Inferior parietal cortex (tissue), 1 donor: ENCODE data around the gene PLEKHA6.

Experiments
- DNase-seq: peaks from one replicate; pipeline ENCODE4 v3.0.0-alpha.2; 2016; ENCODE audit errors: extremely low spot score

The PLEKHA6 gene

DNA sequence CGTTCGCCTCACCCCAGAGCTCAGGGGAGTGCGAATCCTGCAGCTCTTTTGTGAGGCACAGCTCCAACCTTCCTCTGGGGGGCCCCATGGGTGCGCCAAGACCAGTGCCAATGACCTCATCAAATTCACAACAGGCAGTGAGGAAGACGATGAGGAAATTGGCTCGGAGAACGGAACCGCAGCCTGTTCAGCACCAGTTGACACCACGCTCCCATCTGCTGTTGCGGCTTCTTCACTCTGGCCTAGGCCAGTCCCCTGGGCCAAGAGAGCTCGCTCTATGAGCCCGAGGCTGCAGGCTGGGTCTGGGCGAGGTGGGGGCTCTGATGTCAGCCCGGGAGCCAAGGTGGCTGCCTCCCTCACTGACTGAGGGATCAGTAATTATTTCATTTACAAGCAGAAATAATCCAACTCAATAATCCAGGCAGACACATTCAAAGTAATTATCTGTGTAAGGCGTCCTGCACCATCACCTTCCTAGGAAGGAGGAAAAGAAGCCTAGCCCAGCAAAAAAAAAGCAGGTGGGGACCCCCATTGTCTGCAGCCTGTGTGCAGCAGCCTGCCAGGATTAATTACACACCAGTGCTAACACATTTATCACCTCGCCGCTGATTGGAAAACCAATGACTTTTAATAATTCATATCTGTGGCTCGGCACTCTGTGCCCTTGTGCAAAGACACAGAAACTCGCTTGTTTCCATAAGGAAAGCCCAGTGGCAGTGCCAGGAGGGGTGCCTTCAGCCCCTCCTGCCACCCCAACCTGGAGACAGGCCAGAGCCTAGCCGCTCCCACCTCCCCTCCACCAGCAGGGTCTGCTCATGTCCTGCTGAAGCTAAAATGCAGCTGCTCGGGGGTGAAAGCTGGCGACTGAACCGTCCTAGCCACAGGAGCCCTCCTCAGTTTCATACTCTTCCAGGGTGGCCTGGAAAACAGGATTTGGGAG, 1.9 kb downstream of the PLEKHA6 start:
- DNase-seq, result peak; percentile 56

DNA sequence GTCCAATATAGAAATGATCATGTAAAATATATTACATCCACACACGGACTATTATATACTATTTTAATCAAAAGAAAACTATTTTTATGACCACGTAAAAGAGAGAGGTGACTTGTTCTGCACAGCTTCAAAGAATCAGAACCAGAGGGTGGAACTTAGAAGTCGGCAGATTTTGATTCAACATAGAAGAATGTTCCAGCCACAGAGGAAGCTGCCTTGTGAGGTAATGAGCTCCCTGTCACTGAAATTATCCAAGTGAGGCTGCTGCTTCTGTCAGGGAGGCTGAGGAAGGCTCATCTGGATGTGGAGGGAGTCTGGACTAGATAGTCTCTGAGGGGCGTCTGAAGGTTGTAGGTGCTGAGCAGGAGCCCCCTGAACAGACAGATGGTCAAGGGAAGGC, 2.7 kb downstream of the PLEKHA6 start:
- no peak for DNase-seq

DNA sequence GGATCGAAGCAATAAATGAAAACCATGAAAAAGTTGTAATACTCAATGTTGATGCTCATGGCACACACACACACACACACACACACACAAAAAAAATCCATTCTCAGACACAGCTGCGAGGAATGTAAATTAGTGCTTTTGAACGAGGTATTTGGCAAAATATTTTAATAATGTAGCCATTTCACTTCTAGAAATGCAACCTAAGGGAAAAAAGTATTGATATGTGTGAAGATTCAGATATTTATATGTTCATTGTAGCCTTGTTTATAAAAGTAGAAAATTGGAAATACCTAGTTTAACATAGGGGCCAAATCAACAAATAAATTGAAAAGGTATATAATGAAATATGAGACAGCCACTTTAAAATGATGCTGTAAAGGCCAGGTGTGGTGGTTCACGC, 3.8 kb downstream of the PLEKHA6 start:
- no peak for DNase-seq

DNA sequence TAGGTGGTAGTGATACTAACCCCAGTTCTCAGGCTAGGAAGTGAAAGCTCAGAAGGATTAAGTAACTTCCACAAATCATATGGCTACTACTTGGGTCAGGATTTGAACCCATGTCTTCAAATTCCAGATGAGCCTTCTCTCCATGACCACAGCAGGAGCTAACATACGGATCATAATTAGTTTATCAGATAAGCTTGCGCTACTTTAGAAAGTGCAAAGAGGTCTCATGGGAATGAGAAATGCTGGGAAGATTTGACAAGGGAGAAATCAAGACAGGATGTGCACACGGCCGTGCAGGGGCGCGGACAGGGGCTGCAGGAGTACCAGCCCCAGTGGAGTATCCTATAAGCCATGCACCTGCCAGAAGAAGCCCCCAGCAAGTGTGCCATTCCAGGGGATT, 5.2 kb downstream of the PLEKHA6 start:
- DNase-seq, result no peak

DNA sequence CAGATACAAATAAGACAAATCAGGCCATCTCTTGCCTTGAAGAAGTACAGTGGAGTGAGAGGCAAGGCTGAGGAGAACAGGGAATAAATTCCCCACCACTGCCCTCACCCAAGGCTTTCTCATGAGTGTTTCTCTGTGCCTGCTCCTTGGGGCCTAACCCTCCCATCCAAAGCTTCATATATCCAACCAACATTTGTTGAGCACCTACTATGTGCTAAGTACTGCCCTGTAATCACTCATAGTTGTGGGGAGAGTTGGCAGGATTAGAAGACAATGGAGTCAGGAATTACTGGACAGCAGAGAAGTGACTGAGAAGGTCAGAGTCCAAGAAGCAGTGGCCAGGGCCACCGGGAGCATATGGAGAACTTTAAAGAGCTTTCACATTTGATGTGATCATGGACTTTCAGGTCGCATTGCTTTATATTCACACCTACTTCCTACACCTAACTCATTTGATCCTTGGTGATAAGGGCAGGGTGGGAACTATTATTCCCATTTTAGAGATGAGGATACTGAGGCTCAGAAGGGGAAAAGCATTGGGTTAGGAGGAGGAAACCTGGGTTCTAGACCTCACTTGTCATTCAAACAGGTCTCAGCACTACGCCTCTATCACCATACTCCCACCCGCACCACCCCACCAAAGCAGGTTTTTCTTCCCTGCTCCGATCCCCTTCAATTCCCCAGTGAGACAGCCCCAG, 6.4 kb downstream of the PLEKHA6 start:
- no peak for DNase-seq

DNA sequence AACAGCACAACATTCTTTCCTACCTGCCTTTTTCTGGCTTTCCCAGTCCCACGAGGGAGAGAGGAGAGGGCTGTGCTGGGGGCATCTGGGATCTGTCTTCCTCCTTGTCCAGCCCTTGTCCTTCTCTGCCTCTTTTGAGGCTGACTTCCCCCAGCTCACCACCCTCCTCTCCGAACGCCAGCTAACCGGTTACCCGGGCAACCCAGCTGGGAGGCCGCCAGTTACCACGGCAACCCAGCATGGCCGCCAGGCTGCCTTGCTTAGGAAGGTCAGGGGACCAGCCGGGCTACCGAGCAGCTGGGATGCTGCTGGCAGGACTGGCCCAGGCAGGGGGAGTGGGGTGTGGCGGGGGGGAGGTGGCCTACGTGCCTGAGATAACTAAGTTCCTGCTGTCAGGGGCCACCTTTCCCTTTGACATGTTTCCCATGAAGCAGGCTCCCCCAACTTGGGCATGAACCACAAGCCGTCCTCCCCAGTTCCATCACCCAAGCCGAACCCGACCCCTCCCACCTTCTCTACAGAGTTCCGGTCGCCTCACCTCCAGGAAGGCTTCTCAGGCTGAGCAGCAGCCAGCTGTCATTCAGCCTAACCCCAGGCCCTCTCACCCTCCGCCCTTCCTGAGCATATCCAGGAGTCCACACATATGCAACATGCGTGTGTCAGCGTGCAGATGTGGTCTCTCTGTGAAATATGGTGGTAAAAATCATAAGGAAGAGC, 8.7 kb downstream of the PLEKHA6 start:
- DNase-seq, result peak; percentile 84

DNA sequence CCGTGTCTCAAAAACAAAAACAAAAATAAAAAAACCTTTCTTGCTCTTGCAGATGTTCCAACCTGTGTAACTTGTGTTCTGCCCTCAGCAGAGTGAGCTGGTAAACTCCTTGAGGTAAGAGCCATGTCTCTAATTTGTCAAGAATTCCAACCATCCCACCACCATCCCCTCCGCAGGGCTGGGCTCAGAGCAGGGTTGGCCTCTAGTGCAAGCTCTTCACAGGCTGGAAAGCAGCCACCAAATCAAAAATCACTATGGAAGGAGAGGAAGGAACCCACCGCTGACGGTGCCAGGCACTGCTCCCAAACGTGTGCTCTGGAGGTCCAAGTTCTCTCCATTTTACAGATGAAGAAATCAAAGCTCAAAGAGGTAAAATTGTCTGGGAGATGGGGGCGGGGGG, 9.4 kb downstream of the PLEKHA6 start:
- no peak for DNase-seq

DNA sequence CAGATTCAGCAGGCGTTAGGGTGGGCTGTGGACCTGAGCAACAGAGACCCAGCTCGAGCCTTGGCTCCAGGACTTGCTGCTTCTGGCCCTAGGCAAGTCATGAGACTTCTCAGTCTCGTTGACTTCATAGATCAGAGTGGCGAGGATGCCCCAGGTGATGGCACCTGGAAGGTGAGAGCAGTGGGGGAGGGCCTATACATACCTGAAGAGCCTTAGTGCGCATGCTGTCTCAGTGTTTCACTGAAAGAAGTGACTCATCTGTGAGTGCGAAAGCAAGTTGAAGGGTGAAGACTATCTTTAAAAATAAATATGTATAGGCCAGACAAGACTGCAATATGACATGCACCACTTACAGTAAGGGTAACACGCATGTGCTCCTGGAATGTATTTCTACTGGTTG, 10.1 kb downstream of the PLEKHA6 start:
- DNase-seq, result no peak

DNA sequence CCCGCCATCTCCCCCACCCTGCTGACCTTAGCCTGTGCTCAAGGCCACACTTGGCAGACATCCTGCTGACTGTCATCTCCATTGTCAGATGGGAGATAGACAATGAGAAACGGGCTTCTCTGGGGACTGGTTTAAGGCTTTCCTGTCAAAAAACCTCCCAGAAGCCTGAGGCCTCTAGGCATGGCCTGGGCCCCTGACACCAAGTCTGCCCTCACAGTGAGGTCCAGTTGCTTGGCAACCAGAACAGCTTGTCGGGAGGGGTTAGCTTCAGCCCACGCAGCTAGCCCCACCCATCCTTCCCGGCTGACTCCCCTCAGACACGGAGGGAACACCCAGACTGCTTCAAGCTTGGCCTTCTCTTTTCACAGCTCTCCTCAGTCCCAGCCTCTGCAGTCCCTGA, 11.0 kb downstream of the PLEKHA6 start:
- DNase-seq, result no peak

DNA sequence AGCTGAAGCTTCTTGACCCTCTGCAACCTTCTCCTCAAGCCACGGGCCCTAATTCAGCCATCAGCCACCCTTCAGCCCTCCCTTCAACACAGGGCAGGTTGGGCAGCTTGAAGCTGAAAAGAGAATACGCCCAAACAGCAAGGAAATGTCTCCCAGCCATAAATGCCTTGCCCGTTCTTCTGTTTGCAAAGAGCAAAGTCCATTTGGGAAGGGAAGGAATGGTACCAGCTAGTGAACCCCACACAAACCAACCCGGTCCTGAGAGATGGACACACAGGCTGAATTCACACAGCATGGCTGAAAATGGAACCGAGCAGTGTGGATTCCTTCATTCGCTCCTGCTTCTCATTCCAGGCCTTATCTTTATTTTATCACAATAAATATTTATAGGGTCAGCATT, 11.5 kb downstream of the PLEKHA6 start:
- DNase-seq, result no peak

DNA sequence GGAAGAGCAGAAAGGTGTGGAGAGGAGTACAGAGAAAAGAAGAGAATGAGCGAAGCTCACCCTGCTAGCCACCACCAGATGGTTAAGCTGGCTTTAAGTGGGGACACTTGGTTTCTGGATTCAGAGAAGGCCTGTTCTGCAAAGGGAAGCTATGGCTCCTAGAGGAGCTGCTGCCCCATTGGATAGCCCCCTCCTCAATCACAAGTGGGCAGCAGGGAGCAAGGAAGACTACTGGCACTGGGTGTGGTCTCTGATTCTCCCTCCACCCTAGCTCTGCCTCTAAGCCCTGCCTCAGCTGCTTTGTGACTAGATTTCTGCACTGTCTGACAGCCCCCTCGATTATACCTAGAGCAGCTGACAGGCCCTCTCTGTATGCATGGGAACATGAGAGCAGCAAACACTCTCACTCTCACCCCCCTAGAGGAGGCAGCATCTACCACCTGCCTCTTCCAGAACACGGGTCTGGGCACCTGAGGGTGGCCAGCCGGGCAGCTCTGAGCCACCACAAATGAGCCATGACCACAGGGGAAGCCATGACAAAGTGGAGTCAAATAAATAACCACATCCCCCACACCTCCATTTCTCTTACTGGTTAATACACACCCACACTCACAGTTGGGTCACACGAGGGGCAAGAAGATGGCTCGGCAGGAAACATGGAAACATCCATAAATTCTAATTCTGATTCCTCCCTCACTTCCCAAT, 13.6 kb downstream of the PLEKHA6 start:
- no peak for DNase-seq

DNA sequence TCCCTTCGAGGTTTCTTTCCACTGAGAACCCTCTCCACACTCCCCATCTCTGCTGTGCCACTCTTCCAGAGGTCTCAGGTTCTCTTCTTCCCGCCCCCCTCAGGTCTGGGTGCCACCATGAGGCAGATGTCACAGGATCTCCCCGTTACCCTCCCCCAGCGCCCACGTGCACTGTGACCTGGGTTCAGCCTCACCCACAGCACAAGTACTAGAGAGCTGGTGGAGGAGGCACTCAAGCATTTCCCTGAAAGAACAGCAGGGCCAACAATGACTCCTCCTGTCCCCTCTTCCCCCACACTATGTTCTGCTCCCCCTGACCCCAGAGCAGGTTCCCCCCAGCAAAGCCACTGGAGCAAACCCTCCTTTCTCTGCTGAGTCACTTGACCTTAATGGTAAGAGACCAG, 14.3 kb downstream of the PLEKHA6 start:
- DNase-seq, result no peak

DNA sequence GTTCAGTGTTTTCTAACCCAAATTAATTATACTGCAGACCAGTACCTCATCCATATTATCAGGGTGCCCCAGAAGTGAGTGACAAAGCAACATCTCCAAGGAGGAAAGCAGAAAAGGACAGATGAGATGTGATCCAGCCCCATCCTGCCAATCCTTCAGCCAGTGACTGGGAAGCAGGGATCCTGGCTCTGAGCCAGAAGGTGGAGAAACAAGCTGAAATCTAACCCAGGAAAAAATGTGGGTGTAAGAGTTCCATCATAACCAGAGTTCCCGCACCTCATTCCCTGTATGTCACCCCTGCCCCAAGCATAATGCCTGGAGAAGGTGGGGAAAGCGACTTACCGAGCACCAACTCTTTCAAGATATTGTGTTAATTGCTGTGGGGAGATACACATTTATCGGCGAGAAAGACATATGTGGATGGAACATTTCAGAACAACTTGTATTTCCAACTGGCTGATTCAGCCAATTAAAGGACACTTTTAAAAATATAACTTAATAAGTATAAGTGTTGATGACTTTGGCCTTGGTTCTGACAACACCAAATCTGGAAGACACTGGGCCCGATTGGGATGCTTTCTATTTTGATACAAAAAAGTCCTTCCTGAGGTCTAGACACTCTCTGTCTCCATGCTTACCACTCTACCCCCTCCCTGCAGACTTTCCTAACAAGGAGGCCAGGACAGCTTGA, 14.9 kb downstream of the PLEKHA6 start:
- no peak for DNase-seq

DNA sequence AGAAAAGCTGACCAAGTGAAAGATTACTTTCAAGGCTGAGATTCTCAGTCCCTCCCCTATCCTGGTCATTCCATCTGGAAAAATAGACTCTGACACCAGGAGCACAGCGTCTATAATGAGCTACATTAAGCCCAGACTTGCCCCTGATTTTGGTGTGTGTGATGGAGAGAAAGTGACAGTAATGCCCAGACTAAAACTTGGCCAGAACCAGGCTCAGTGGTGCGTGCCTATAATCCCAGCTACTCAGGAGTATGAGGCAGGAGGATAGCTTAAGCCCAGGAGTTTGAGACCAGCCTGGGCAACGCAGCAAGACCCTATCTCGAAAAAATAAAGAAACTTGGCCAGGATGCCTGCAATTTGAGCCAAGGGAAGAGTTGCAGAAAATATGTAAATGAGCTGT, 15.9 kb downstream of the PLEKHA6 start:
- DNase-seq, result no peak

DNA sequence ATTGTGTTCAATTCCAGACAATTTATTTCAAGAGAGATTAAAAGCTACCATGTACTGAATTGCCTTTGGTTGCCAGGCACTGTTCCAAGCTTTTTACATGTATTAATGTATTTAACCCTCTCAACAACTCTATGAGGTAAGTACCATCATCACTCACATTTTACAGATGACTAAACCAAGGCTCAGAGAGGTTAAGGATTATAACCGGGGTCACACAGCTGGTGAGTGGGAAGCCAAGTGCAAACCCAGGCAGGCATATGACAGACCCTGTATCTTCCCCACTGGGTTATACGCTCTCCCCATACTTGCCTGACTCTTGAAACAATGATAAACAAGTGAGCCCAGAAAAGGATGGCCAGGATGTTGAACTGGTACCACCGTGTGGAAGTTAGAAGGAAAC, 16.5 kb downstream of the PLEKHA6 start:
- no peak for DNase-seq

DNA sequence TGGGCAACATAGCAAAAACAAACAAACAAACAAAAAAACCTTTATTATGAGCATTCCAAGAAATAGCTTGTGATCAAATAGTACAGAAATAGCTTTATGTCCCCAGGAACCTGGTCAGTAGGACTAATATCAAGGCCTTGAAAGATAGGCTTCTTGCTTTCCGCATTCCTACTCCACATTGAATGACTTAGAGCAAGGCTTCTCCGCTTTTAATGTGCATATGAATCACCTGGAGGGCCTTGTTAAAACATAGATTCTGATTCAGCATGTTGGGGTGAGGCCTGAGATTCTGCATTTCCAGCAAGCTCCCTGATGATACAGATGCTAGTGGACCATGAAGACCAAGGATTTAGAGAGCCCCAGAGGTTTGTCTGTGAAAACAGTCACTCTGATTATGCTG, 17.4 kb downstream of the PLEKHA6 start:
- no peak for DNase-seq

DNA sequence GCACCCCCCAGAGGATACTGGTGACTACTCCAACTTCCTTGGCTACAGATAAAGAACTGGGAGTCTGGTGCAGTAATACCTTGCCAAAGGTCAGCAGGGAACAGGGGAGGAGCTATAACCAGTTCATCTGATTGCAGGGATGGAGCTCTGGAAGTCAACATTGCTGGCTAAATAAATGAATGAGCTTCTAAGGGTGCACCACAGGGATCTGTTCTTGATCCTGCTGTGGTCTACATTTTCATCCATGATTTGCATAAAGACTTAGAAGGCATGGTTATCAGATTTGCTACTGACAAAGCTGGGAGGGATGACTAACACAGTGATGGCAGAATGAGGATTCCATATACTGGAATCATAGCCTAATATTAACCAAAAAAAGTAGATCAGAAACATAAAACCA, 18.3 kb downstream of the PLEKHA6 start:
- no peak for DNase-seq

DNA sequence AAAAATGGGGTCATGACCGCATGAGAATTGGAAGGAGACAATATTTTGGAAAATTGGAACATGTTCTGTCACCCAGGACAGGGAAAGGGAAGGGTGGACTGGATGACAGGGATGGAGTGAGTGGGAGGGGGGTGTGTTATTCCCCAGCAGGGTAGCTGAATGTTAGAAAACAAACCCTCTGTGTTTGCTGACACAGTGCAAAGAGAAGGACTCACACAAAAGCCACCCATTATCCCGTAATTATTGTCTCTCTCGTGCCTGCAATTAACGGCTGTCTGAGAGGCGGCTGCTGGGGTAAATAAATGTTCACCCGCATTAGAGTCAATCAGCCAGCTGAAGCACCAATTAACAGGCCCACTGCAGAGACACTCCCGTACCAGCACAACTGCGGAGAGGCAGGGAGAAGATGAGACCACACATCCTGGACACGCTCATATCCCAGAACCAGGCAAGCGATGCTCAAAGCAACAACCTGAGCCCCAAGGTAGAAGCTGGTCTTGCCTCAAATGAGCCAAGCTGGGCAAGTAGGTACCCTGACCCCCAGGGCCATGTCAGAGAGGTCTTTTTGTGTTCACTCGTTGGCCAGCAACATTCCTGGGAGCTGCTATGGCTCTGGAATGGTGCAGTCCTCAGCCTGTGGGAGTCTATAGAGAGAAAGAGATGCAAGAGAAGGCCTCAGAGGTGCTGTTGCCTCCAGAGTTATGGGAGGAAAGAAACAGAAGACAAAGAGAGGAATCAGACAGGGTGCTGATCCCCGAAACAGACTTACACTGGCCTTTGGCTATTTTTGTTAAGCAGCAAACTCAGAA, 19.4 kb downstream of the PLEKHA6 start:
- DNase-seq, result no peak

DNA sequence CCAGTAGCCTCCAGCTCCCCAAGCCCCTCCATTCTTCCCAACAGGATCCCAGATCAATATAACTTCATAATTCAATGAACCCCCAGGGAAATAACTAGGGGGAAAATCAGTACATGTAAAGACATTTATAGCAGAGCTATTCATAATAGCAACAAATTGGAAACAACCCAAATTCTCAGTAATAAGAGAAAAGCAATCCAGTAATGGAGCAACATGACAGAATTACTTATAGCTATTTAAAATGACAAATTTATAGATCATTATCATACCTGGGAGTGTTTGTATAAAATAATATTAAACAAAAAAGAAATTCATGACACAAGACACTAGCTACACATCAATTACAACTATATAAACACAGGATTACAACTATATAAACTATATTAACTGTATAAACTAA, 20.2 kb downstream of the PLEKHA6 start:
- no peak for DNase-seq

DNA sequence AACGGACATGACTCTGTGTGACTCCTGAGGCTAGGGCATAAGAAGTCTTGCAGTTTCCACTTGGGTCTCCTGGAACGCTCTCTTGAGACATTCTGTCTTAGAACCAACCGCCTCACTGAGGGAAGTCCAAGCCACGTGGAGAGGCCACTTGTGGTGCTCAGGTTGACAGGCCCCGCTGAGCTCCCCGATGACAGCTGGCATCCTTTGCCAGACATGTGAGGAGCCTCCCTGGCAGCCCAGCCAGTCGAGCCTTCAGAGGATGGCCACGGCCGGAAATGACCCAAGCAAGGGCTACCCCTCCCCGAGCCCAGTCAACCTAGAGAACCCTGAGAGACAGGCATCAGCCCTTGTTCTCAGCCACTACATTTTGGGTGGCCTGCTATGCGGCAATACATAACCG, 20.7 kb downstream of the PLEKHA6 start:
- DNase-seq, result no peak

DNA sequence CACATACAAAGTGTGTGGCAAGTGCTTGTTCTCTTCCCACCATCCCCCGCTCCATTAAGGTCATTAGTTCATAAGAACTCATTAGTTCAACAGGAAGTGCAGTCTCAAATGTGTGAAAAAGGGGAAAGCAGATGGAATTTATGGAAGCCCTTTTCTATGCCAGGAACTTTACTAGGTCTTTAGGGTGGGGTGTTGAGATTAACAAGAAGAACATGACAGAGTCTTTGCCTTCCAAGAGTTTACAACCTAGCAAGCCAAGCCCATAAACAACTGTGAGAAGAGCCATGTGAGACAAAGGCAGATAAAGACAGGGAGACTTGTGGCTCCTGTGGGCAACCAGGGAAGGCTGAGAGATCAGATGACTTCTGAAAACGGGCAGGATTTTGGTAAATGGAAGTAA, 21.4 kb downstream of the PLEKHA6 start:
- no peak for DNase-seq
